ENCODE measurements around the gene ST7L. TPM values are rescaled to one million over a fixed set of nuclear protein-coding genes. Genes with fewer than 3 reads are reported as not detected.
A peak's percentile ranks its signal among the peaks of the same experiment; 100 is the strongest.

The ST7L gene
- total and polyA plus RNA-seq, 10 of the 15 experiments (the other 5 are each of a cell fraction or from before 2014, with no cell fraction given) = 3.6 to 13.7 (median 8.9) TPM

- TF ChIP-seq ZNF217 (IDR thresholded peaks at IDR 0.05) = no peak
- peak; percentile 32; the same call in 1 of the 2 replicates for TF ChIP-seq NR2F1 (conservative IDR thresholded peaks at IDR 0.05)
- TF ChIP-seq PKNOX1 (IDR thresholded peaks at IDR 0.05) = peak; percentile 27; the same call in 1 of the 2 replicates
- TF ChIP-seq KDM1A (IDR thresholded peaks at IDR 0.05; ENCODE audit: borderline replicate concordance) = no peak
- TF ChIP-seq SP1 (IDR thresholded peaks at IDR 0.05; ENCODE audit: low read depth, low read length) = no peak
These were observed 17.8 kb upstream of the ST7L start (continued) for GRCh38 chr1:112636597-112637253.

GRCh38 chr1:112636056-112636455 is 17.1 kb upstream of the ST7L start:
- in situ Hi-C loops (cut with MboI) = no loop called here
- H3K4me2 ChIP-seq (ENCODE audit: control insufficient read depth, insufficient read depth) = peak overlapping the region; percentile 71; the same call in 1 of the 2 replicates
- 0% methylated on average over 2 of the region's 2 CpGs for WGBS (ENCODE audit: insufficient coverage, insufficient replicate concordance, low lambda C conversion rate, missing lambda C conversion rate)
- no peaks in the 10 kb centered on the region for H3K27me3 ChIP-seq (replicated peaks in 1 of 2; ENCODE audit: control insufficient read depth in 2 of 2, insufficient read depth in 2 of 2, low read length in 1 of 2)
- H2AFZ ChIP-seq (ENCODE audit: control insufficient read depth, low read depth, low read length) = no peak overlapping the region
- H4K20me1 ChIP-seq (ENCODE audit: control insufficient read depth, insufficient read depth) = peaks cover 8% of the 10 kb centered on the region; the same call in 1 of the 2 replicates
- ATAC-seq (peak; percentile 27; the same call in 1 of the 3 replicates), DNase-seq (ENCODE audit: low read depth, low spot score) (no peak), FAIRE-seq (no peak)
- CTCF ChIA-PET = interaction anchor here (0.8 to 3.0 kb wide), 12 partner anchors 9 to 266 kb away, joined by 3 to 13 read pairs (median 4); no protein-coding TSS in a partner anchor
- TF ChIP-seq NR2C2 (IDR thresholded peaks at IDR 0.05; ENCODE audit: borderline replicate concordance, control insufficient read depth, insufficient read length, low read depth) = no peak
- no peak for TF ChIP-seq CHD1 (IDR thresholded peaks at IDR 0.05; ENCODE audit: low read depth, low read length)
- TF ChIP-seq EGR1 (IDR thresholded peaks at IDR 0.05; ENCODE audit: borderline replicate concordance in 1 of 2, low read depth in 2 of 2, low read length in 2 of 2) = no peak
- no peak for TF ChIP-seq IRF4 (IDR thresholded peaks at IDR 0.05; ENCODE audit: low read depth, low read length)
- TF ChIP-seq EZH2 (IDR thresholded peaks at IDR 0.05; ENCODE audit: borderline replicate concordance, control insufficient read depth, low read depth, low read length) = no peak
- TF ChIP-seq NRF1 (conservative IDR thresholded peaks at IDR 0.05; ENCODE audit: low read depth, low read length) = no peak
- TF ChIP-seq BRCA1 (IDR thresholded peaks at IDR 0.05; ENCODE audit: low read depth, low read length) = no peak
- no peak for TF ChIP-seq ZBTB40 (IDR thresholded peaks at IDR 0.05; ENCODE audit: borderline replicate concordance)
- TF ChIP-seq MYC (IDR thresholded peaks at IDR 0.05; ENCODE audit: insufficient read depth, insufficient read length, insufficient replicate concordance, low read length, severe bottlenecking) = no peak
- H3K9me3 ChIP-seq (replicated peaks; ENCODE audit: control insufficient read depth, insufficient read depth, low read length) = no peaks in the 10 kb centered on the region
- peaks cover 82% of the 10 kb centered on the region for H3K79me2 ChIP-seq (ENCODE audit: control insufficient read depth, insufficient read depth, low read length)
- H3K36me3 ChIP-seq (ENCODE audit: control insufficient read depth in 2 of 2, insufficient read depth in 2 of 2, low read length in 1 of 2) = peaks cover 0 to 10% of the 10 kb centered on the region in 2 experiments; a peak in 1 of 4 replicates
- POLR2A ChIA-PET = interaction anchor here (0.6 to 2.3 kb wide), 9 partner anchors 10 to 139 kb away, joined by 3 to 9 read pairs (median 5); partner anchors contain the start of genes MOV10 and ST7L
- RAD21 ChIA-PET (ENCODE audit: unreplicated experiment) = interaction anchor here (0.7 to 3.6 kb wide), 15 partner anchors 8 to 1439 kb away, joined by 3 to 23 read pairs (median 4); partner anchors contain the start of genes CAPZA1, MOV10, PPM1J and ST7L
- no peak overlapping the region for H3K9ac ChIP-seq (ENCODE audit: control insufficient read depth, insufficient read depth, low read length)
- BruUV-seq (replicated peaks) = TSS peak; percentile 2
- H3K4me3 ChIP-seq = peak overlapping the region; percentile 60; the same call in 1 of the 2 replicates
- intact Hi-C loops (cut with micrococcal nuclease; ENCODE audit: unreplicated experiment) = no loop called here
- peak overlapping the region; percentile 78 for H3K27ac ChIP-seq (ENCODE audit: control insufficient read depth, insufficient read depth)
- SMC1A ChIA-PET (ENCODE audit: uncharacterized antibody, unreplicated experiment) = interaction anchor here (0.7 to 4.1 kb wide), 14 partner anchors 8 to 245 kb away, joined by 3 to 24 read pairs (median 4); partner anchors contain the start of genes CAPZA1 and ST7L
- H3K4me1 ChIP-seq (ENCODE audit: control insufficient read depth, insufficient read depth, low read length) = peaks cover 29% of the 10 kb centered on the region

Data from GM12878 (cell line).